RKO (cell line): ENCODE measurements around the gene MCAM.
A peak's percentile ranks its signal among the peaks of the same experiment; 100 is the strongest.

Source experiments
- DNase-seq: peaks from one replicate; pipeline ENCODE4 v3.0.0-alpha.2; 2016; ENCODE audit warnings: low spot score

Gene MCAM

GRCh38 chr11:119307219-119307618 is 9.7 kb downstream of the MCAM start:
- DNase-seq: peak; percentile 12

- no peak for DNase-seq
These were observed 10.5 kb downstream of the MCAM start for GRCh38 chr11:119306373-119306890.

DNA sequence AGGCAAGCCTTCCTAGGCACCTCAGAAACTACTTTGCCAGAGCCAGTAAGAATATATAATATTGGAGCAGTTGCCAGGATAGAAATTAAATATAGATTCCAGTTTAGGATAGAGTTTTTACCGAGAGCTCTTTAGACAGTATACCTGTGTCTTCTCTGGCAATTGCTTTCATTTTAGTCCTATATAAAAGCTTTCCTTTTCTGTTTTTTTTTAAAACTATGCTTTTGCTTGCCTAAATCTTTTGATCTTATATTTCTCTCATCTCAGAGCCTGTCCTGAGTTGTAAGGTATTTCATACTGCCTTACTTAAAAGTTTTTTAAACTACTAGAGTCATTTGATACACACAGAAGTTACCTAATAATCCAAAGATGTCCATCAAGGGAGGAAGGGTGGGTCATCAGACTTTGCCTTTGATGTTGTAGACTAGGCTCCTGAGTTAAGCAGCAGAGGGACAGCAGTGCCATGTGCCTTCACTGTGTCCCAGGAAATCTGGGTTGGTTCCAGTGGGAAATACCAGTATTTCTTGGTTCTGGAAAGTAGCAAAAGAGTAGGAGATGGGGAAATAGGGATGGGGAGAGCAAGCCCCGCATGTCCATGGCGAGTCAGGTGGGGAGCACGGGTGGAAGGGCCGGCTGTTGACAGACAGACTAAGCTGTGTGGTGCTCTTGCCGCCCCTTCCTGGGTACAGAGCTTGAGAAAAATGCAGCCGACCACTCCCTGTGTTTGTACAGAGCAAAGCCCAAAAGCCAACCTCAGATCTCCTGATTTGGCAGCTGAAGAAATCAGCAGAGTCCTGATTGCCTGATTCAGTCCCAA is 11.2 kb downstream of the MCAM start:
- no peak for DNase-seq

DNA sequence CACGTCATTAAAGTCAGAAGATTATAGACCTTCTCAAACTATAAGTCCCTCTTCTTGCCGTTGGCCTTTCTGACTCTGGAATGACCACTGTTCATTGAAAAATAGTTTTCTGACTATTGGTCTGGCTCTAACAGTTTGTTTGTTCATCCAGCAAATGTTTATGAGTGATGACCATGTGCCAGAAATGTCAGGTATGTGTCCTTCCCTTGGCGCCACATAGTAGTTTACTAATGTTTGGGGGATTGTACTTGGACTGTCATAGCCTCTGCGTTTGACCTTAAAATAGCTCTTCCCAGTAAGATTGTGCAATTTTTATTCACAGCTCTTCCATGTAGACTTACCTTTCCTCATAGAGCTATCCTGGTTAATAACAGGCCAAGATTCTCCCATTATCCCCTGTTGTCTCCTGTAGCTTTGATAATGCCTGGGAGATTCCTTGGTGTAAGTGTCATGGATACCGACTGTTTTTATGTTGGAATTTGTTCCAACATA is 13.7 kb downstream of the MCAM start:
- no peak for DNase-seq

- no peak for DNase-seq
These were observed 16.5 kb downstream of the MCAM start for GRCh38 chr11:119300198-119300964.

DNA sequence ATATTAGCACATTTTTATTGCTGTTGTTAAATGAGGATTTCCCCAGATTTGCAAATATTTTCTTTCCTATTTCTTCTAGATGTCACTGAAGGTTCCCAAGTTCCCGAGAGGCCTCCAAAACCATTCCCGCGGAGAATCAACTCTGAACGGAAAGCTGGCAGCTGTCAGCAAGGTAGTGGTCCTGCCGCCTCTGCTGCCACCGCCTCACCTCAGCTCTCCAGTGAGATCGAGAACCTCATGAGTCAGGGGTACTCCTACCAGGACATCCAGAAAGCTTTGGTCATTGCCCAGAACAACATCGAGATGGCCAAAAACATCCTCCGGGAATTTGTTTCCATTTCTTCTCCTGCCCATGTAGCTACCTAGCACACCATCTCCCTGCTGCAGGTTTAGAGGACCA is 17.5 kb downstream of the MCAM start:
- no peak for DNase-seq

GRCh38 chr11:119298726-119299125 is 18.2 kb downstream of the MCAM start:
- DNase-seq: no peak

- DNase-seq: no peak
These were observed 19.0 kb downstream of the MCAM start for GRCh38 chr11:119297938-119298337.

GRCh38 chr11:119295178-119295577 is 21.8 kb downstream of the MCAM start:
- peak; percentile 29 for DNase-seq

- DNase-seq: no peak
These were observed 23.5 kb downstream of the MCAM start for GRCh38 chr11:119293461-119293860.

DNA sequence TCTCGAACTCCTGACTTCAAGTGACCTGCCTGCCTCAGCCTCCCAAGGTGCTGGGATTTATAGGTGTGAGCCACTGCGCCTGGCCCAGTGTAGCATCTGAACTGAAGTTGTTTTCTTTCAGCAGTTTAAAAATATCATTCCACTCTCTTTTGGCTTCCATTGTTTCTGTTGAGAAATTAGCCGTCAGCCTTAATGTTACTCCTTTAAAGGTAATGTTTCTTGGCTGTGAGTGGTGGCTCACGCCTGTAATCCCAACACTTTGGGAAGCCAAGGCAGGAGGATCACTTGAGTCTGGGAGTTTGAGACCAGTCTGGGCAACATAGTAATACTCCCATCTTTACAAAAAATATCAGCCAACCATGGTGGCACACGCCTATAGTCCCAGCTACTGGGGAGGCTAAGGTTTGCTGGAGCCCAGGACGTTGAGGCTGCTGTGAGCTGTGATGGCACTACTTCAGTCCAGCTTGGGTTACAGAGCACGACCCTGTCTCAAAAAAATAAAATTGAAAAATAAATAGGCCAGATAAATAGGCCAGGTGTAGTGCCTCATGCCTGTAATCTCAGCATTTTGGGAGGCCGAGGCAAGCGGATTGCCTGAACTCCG is 25.9 kb downstream of the MCAM start:
- DNase-seq: no peak

DNA sequence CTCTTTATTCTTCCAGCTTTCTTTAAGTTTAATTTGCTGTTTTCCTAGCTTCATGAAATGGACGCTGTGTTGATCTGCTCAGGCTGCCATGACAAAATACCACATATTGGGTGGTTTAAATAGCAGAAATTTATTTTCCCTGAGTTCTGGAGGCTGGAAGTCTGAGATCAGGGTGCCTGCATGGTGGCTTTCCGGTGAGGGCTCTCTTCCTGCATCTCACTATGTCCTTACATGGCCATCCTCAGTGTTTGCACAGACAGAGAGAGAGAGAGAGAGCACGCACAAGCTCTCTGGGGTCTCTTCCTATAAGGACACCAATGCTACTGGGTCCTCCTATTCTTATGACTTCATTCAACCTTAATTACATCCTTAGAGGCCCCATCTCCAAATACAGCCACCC is 28.7 kb downstream of the MCAM start:
- DNase-seq: no peak

- no peak for DNase-seq
These were observed 31.5 kb downstream of the MCAM start for GRCh38 chr11:119285431-119285830.

DNA sequence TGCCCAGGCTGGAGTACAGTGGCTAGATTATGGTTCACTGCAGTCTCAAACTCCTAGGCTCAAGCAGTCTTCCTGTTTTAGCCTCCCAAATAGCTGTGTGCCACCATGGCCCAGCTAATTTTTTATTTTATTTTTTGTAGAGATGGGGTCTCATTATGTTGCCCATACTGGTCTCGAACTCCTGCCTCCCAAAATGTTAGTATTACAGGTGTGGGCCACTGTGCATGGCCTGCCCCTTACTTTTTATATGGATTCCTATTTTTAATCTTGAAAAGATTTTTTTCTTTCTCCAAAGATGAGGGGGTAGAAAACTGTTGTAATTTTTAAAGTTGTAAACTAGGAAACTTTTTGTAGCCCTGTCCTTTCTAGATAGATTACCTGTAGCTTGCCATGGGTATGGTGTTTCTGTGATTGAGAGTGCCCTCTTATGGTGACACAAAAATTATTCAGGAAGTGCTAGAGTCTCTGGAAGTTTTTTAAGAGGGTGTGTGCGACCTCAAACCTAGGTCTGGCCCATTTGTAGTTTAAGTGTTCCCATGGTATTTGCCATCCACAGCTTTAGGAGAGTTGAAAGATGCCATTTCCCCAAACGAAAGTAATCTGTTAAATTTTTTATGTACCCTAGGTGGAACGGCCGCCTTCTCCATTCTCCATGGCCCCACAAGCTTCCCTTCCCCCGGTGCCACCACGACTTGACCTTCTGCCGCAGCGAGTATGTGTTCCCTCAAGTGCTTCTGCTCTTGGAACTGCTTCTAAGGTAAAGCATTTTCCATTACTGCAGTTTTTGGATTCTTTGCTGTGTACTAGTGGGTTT is 32.4 kb downstream of the MCAM start:
- DNase-seq: peak; percentile 47

DNA sequence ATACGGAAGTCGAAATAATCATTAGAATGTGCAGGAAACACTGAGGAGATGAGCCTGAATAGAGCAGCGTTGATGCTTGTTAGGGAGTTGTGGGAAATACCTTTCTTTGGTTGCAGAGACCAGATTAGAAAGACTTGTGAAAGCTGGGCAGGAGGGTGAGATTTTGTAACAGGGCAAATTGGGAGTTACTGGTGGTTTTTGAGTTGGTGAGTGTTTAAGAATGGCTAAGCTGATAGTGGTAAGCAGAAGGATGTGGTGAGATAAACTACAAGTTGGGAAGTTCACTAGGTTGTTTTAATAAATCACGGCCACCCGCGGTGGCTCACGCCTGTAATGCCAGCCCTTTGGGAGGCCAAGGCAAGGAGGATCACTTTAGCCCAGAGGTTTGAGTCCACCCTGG is 34.4 kb downstream of the MCAM start:
- DNase-seq: no peak

DNA sequence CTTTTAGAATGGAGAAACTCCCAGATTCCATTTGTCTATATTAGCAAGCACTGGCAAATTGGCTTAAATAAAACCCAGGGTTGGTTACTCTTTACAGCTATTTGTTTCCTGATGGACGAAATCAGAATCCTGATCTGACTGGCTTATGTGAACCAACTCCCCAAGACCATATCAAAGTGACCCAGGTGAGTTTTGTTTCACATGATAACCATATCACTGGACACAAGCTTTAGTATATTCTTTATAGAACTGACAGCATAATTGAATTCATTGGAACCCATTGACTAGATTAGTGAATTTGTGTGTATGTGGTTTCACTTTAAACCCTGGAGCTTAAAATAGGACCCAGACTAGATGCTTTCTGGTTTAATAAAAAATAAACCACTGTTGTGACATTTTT is 39.3 kb downstream of the MCAM start:
- no peak for DNase-seq

GRCh38 chr11:119273721-119274120 is 43.2 kb downstream of the MCAM start:
- no peak for DNase-seq

- no peak for DNase-seq
These were observed 49.3 kb downstream of the MCAM start for GRCh38 chr11:119267645-119268044.

GRCh38 chr11:119266517-119267255 is 50.2 kb downstream of the MCAM start:
- no peak for DNase-seq

DNA sequence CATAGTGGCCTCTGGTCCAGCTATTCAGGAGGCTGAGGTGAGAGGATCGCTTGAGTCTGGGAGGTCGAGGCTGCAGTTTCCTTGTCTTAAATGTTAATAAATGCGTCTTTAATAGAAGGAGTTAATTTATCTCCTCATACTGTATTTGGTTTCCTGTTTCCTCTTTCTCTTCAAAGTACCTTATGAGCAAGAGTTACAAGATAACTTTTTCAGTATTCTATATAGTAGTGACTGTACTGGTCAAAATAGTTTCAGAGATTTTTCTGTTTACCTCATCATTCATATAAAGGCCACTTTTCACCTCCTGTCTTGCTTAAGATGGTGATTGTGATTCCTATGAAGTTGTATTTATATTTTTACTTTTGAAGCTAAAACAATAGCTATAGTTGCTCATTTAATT is 50.9 kb downstream of the MCAM start:
- DNase-seq: no peak

GRCh38 chr11:119263352-119263940 is 53.5 kb downstream of the MCAM start:
- no peak for DNase-seq
